H1 (cell line): ENCODE results near the gene PRKAR2B. TPM values are rescaled to one million over a fixed set of nuclear protein-coding genes. Genes with fewer than 3 reads are reported as not detected.

Source experiments
- CTCF ChIA-PET: fragments of 300-600 bp; sonication (Branson Sonifier 250); formaldehyde crosslinking; loops from one replicate; lab custom pipeline; 2021; ENCODE audit not compliant: partially characterized antibody; lab: Charles Lee
- POLR2A ChIA-PET: fragments of 300-600 bp; sonication (Branson Sonifier 250); formaldehyde crosslinking; loops from one replicate; lab custom pipeline; 2021; ENCODE audit warnings: inconsistent platforms; ENCODE audit not compliant: partially characterized antibody; lab: Charles Lee
- DNase-seq, 2 experiments: peaks; one replicate each; pipeline versions ENCODE4 v3.0.0 to v3.0.0-alpha.2; 2010 to 2022; ENCODE audit warnings: low spot score in 2 of 2, low read depth in 1 of 2, mixed read lengths in 1 of 2
- FAIRE-seq: peaks from 2 replicates; lab custom pipeline; 2011; peaks lifted over from hg19 to GRCh38; lab: Jason Lieb, UNC
- H2AFZ ChIP-seq: 2 replicates; pipeline ENCODE4 v1.8.1; 2012; ENCODE audit warnings: low read length, inconsistent platforms
- H2AK5ac ChIP-seq: 2 replicates; pipeline ENCODE4 v1.6.1; 2013; ENCODE audit warnings: low read depth, low read length
- H2BK120ac ChIP-seq: replicated peaks from 2 replicates; pipeline ENCODE3; 2013; ENCODE audit warnings: low read depth, low read length, inconsistent platforms
- H2BK12ac ChIP-seq: 2 replicates; pipeline ENCODE4 v1.6.1; 2013; ENCODE audit warnings: low read depth, low read length
- H2BK15ac ChIP-seq: 2 replicates; pipeline ENCODE4 v1.6.1; 2013; ENCODE audit warnings: low read length
- H2BK20ac ChIP-seq: 2 replicates; pipeline ENCODE4 v1.6.1; 2013; ENCODE audit warnings: low read length
- H2BK5ac ChIP-seq: 2 replicates; pipeline ENCODE4 v1.6.1; 2013; ENCODE audit warnings: low read depth, low read length
- H3K14ac ChIP-seq: 2 replicates; pipeline ENCODE4 v1.6.1; 2013; ENCODE audit warnings: inconsistent platforms; ENCODE audit not compliant: insufficient read length
- H3K18ac ChIP-seq: 2 replicates; pipeline ENCODE4 v1.6.1; 2013; ENCODE audit warnings: low read length; ENCODE audit errors: extremely low read depth
- H3K23ac ChIP-seq: 2 replicates; pipeline ENCODE4 v1.6.1; 2013; ENCODE audit warnings: inconsistent platforms; ENCODE audit not compliant: insufficient read length
- H3K23me2 ChIP-seq: 2 replicates; pipeline ENCODE4 v1.6.1; 2013; ENCODE audit warnings: low read depth, low read length
- H3K27ac ChIP-seq: 2 replicates; pipeline ENCODE4 v1.6.1; 2011; ENCODE audit warnings: low read depth, low read length, inconsistent platforms
- H3K27me3 ChIP-seq, 4 experiments: replicated peaks in 1 of 4; 1 replicate in 1 of 4; 2 replicates in 3 of 4; pipeline versions ENCODE4 v1.6.1 to v1.8.1; 2011 to 2013; ENCODE audit warnings: low read length in 3 of 4, mild to moderate bottlenecking in 3 of 4, inconsistent platforms in 2 of 4, mixed read lengths in 2 of 4, moderate library complexity in 1 of 4; ENCODE audit not compliant: control insufficient read depth in 3 of 4, insufficient read depth in 3 of 4; ENCODE audit errors: extremely low read depth in 1 of 4
- H3K36me3 ChIP-seq, 4 experiments: 2 replicates each; pipeline versions ENCODE4 v1.6.1 to v1.8.1; 2011 to 2013; ENCODE audit warnings: mild to moderate bottlenecking in 4 of 4, low read length in 3 of 4, moderate library complexity in 2 of 4, control low read depth in 1 of 4, inconsistent platforms in 1 of 4; ENCODE audit not compliant: insufficient read depth in 4 of 4, control insufficient read depth in 2 of 4
- H3K4ac ChIP-seq: replicated peaks from 2 replicates; pipeline ENCODE3; 2013; ENCODE audit warnings: low read length, low read depth, mixed read lengths, inconsistent platforms; ENCODE audit not compliant: insufficient read length
- H3K4me1 ChIP-seq, 4 experiments: replicated peaks in 1 of 4; 1 replicate in 1 of 4; 2 replicates in 3 of 4; pipeline versions ENCODE4 v1.6.1 to v1.8.1; 2011 to 2013; ENCODE audit warnings: low read length in 3 of 4, inconsistent platforms in 2 of 4, mixed read lengths in 1 of 4; ENCODE audit not compliant: insufficient read depth in 4 of 4, control insufficient read depth in 3 of 4
- H3K4me2 ChIP-seq, 2 experiments: 2 replicates each; pipeline versions ENCODE4 v1.6.1 to v1.8.1; 2011 to 2013; ENCODE audit warnings: low read depth in 2 of 2, low read length in 2 of 2, control low read depth in 1 of 2, inconsistent platforms in 1 of 2, mild to moderate bottlenecking in 1 of 2; ENCODE audit not compliant: insufficient read depth in 1 of 2
- H3K4me3 ChIP-seq, 4 experiments: fragments of 200-600, 300-600 bp in 1 of 4; sonication (generic), shearing (Covaris generic), sonication (Bioruptor Twin) in 1 of 4; 2 replicates each; pipeline versions ENCODE4 v1.5.1 to v1.8.1; 2011 to 2016; ENCODE audit warnings: low read length in 4 of 4, low read depth in 3 of 4, control low read depth in 2 of 4, inconsistent platforms in 2 of 4, mild to moderate bottlenecking in 2 of 4, mixed read lengths in 1 of 4, moderate library complexity in 1 of 4; ENCODE audit not compliant: insufficient read depth in 2 of 4; ENCODE audit errors: extremely low read depth in 1 of 4
- H3K56ac ChIP-seq: replicated peaks from 2 replicates; pipeline ENCODE3; 2013; ENCODE audit warnings: low read depth, mild to moderate bottlenecking, mixed read lengths, low read length, inconsistent platforms; ENCODE audit not compliant: insufficient read length
- H3K79me1 ChIP-seq: 2 replicates; pipeline ENCODE4 v1.6.1; 2013; ENCODE audit warnings: low read depth, low read length, control low read depth
- H3K79me2 ChIP-seq, 2 experiments: 2 replicates each; pipeline versions ENCODE4 v1.6.1 to v1.8.1; 2012 to 2013; ENCODE audit warnings: low read length in 2 of 2, mild to moderate bottlenecking in 2 of 2, inconsistent platforms in 1 of 2; ENCODE audit not compliant: insufficient read depth in 2 of 2, control insufficient read depth in 1 of 2
- H3K9ac ChIP-seq, 4 experiments: replicated peaks in 1 of 4; 1 replicate in 1 of 4; 2 replicates in 3 of 4; pipeline versions ENCODE4 v1.6.1 to v1.8.1; 2011 to 2013; ENCODE audit warnings: low read depth in 3 of 4, low read length in 3 of 4, control low read depth in 2 of 4, mild to moderate bottlenecking in 2 of 4, moderate library complexity in 2 of 4, inconsistent platforms in 1 of 4; ENCODE audit errors: extremely low read depth in 1 of 4
- H3K9me3 ChIP-seq, 2 experiments: 2 replicates each; pipeline versions ENCODE4 v1.6.1 to v1.8.1; 2012 to 2013; ENCODE audit warnings: mild to moderate bottlenecking in 2 of 2, moderate library complexity in 2 of 2, control low read depth in 1 of 2, inconsistent platforms in 1 of 2, low read depth in 1 of 2, low read length in 1 of 2, mixed read lengths in 1 of 2; ENCODE audit not compliant: insufficient read depth in 2 of 2
- H4K20me1 ChIP-seq, 2 experiments: replicated peaks in 1 of 2; 2 replicates each; pipeline versions ENCODE3 to v1.8.1; 2011 to 2013; ENCODE audit warnings: inconsistent platforms in 2 of 2, low read length in 2 of 2, mild to moderate bottlenecking in 1 of 2; ENCODE audit not compliant: insufficient read depth in 2 of 2, control insufficient read depth in 1 of 2
- H4K5ac ChIP-seq: 2 replicates; pipeline ENCODE4 v1.6.1; 2013; ENCODE audit warnings: low read length, low read depth, mixed read lengths, inconsistent platforms; ENCODE audit not compliant: insufficient read length
- H4K8ac ChIP-seq: 2 replicates; pipeline ENCODE4 v1.8.0; 2013; ENCODE audit warnings: mild to moderate bottlenecking, moderate library complexity, low read length, inconsistent platforms; ENCODE audit not compliant: insufficient read depth; ENCODE audit errors: extremely low read depth
- H4K91ac ChIP-seq: replicated peaks from 2 replicates; pipeline ENCODE3; 2013; ENCODE audit warnings: low read length, mixed read lengths, inconsistent platforms; ENCODE audit not compliant: insufficient read length
- BCL11A ChIP-seq, 2 experiments: IDR thresholded peaks; one replicate each; pipeline ENCODE4 v1.6.1; 2011; ENCODE audit warnings: low read depth in 2 of 2, low read length in 2 of 2, mild to moderate bottlenecking in 2 of 2
- CBX8 ChIP-seq: fragments of 300-800, 300-1000 bp; sonication (generic); IDR thresholded peaks from 2 replicates; pipeline ENCODE4 v1.7.1; 2016; ENCODE audit warnings: low read depth, low read length, borderline replicate concordance
- CTBP2 ChIP-seq: IDR thresholded peaks from 2 replicates; pipeline ENCODE4 v1.7.0; 2011; ENCODE audit warnings: borderline replicate concordance, mild to moderate bottlenecking, moderate library complexity, mixed read lengths, low read length; ENCODE audit not compliant: insufficient read depth, insufficient read length
- CTCF ChIP-seq, 3 experiments: IDR thresholded peaks; 1 replicate in 2 of 3; 2 replicates in 1 of 3; pipeline versions ENCODE4 v1.5.1 to v1.6.1; 2011; ENCODE audit warnings: low read length in 3 of 3, mild to moderate bottlenecking in 3 of 3, inconsistent platforms in 2 of 3, low read depth in 1 of 3, moderate library complexity in 1 of 3; ENCODE audit not compliant: insufficient read depth in 1 of 3; ENCODE audit errors: control extremely low read depth in 1 of 3
- EGR1 ChIP-seq: IDR thresholded peaks from 2 replicates; pipeline ENCODE4 v1.6.1; 2011; ENCODE audit warnings: low read depth, low read length, borderline replicate concordance
- EP300 ChIP-seq, 2 experiments: IDR thresholded peaks; 1 replicate in 1 of 2; 2 replicates in 1 of 2; pipeline ENCODE4 v1.6.1; 2011 to 2012; ENCODE audit warnings: low read depth in 2 of 2, low read length in 2 of 2, mild to moderate bottlenecking in 2 of 2, borderline replicate concordance in 1 of 2, inconsistent platforms in 1 of 2, moderate library complexity in 1 of 2
- FOSL1 ChIP-seq: IDR thresholded peaks from 2 replicates; pipeline ENCODE4 v1.6.1; 2011; ENCODE audit warnings: mild to moderate bottlenecking, low read depth, low read length, moderate library complexity; ENCODE audit not compliant: insufficient read depth
- JUN ChIP-seq: IDR thresholded peaks from 2 replicates; pipeline ENCODE4 v1.6.1; 2011; ENCODE audit warnings: low read depth, mild to moderate bottlenecking, improper control_type of control experiment, low read length
- TEAD4 ChIP-seq: IDR thresholded peaks from 2 replicates; pipeline ENCODE4 v1.6.1; 2012; ENCODE audit warnings: low read depth, low read length, inconsistent platforms, mixed read lengths
- WGBS, 2 experiments: shearing (Covaris generic) in 1 of 2; methylation state at CpG; one replicate each; pipeline versions ENCODE4 v1.1.6 to v1.1.7; 2013 to 2015; ENCODE audit warnings: low lambda C conversion rate in 2 of 2, mixed read lengths in 2 of 2, inconsistent platforms in 1 of 2, low coverage in 1 of 2, missing lambda C conversion rate in 1 of 2; ENCODE audit not compliant: insufficient replicate concordance in 2 of 2, insufficient coverage in 1 of 2, insufficient read length in 1 of 2; ENCODE audit errors: extremely low coverage in 1 of 2, missing lambda C conversion rate in 1 of 2; 5-methylcytosine and 5-hydroxymethylcytosine counted together
- polyA plus RNA-seq, 7 experiments: library from polyadenylated mRNA; depleted of rRNA in 3 of 7; stranded (reverse) in 5 of 7; unstranded in 2 of 7; fragments of >200 nt in 5 of 7; fragments of 200-250 nt in 2 of 7; gene quantifications; 1 replicate in 5 of 7; 2 replicates in 1 of 7; 4 replicates in 1 of 7; pipeline versions ENCODE4 v1.2.1 to v1.2.3, GENCODE V29; 2011 to 2013; ENCODE audit warnings: missing spikeins in 2 of 7, mixed read lengths in 2 of 7
- total RNA-seq: library from RNA; stranded (reverse); fragmentation: NEBNext Ultra II Directional; extraction: Animal tissue kit (Norgen Biotek cat#: 25700); gene quantifications from 2 replicates; pipeline ENCODE4 v1.2.1, GENCODE V29; 2021
- TF ChIP-seq, protein P1 (sequence below): IDR thresholded peaks from 2 replicates; pipeline ENCODE4 v1.6.1; 2011; ENCODE audit warnings: low read length, improper control_type of control experiment

The PRKAR2B gene
- total and polyA plus RNA-seq, 2 of the 8 experiments (the other 6 are each of a cell fraction or from before 2014, with no cell fraction given) = 10.4 to 37.0 TPM

DNA sequence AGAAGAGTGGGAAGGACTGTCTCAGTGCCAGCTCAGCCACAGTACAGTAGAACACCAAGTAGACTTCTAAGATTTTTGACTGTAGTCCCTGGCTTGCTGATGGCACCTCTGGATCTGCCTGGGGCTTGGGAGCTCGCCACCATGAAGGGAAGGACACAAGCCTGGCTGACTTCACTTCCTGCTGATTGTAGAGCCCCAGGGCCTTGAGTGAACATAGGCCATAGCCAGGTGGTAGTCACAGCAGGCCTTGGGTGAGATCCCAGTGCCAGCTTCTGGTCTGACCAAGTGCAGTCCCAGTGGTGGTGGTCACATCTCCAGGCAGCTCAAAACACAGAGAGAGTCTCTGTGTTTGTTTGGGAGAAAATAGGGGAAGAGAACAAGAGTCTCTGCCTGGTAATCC lies 66.7 kb downstream of the PRKAR2B start:
- Histone ChIP-seq H3K79me2 (no peaks in the 10 kb centered on the region), H3K36me3 (no peaks in the 10 kb centered on the region), H3K4me1 (no peaks in the 10 kb centered on the region; a peak in 1 of 7 replicates), H4K20me1 (no peaks in the 10 kb centered on the region), H3K9me3 (no peaks in the 10 kb centered on the region), H2AK5ac (no peak overlapping the region), H2BK5ac (no peak overlapping the region), H2AFZ (no peak overlapping the region), H3K56ac (no peak overlapping the region), H2BK15ac (no peak overlapping the region), H4K91ac (no peak overlapping the region), H3K4me3 (no peak overlapping the region), H3K14ac (no peak overlapping the region), H3K4ac (no peak overlapping the region), H4K5ac (no peak overlapping the region), H2BK12ac (no peak overlapping the region), H3K79me1 (no peaks in the 10 kb centered on the region), H3K18ac (no peak overlapping the region), H3K9ac (no peak overlapping the region), H3K23me2 (no peaks in the 10 kb centered on the region), H3K27ac (no peak overlapping the region), H2BK120ac (no peak overlapping the region), H2BK20ac (no peak overlapping the region), H4K8ac (no peak overlapping the region), H3K4me2 (no peak overlapping the region), H3K23ac (no peak overlapping the region), H3K27me3 (no peaks in the 10 kb centered on the region)
- 94% methylated on average over 1 of the region's 1 CpG; no CpG with 5 or more reads in 1 of the 2 experiments for WGBS, 2 experiments
- FAIRE-seq = no peak
- no peak for DNase-seq
- POLR2A ChIA-PET = no interaction called here
- CTCF ChIA-PET = interaction anchor here (1.2 kb wide), 1 partner anchor 8 kb away, joined by 4 read pairs; no protein-coding TSS in a partner anchor
- TF ChIP-seq FOSL1 (no peak), EGR1 (no peak), CTBP2 (no peak), CTCF (IDR thresholded peaks at IDR 0.05; ENCODE audit: control extremely low read depth in 1 of 3, insufficient read depth in 1 of 3, low read depth in 1 of 3, low read length in 3 of 3) (no peak), JUN (no peak), BCL11A (IDR thresholded peaks at IDR 0.05; ENCODE audit: low read depth in 2 of 2, low read length in 2 of 2) (no peak), TEAD4 (no peak), EP300 (IDR thresholded peaks at IDR 0.05; ENCODE audit: borderline replicate concordance in 1 of 2, low read depth in 2 of 2, low read length in 2 of 2) (no peak), CBX8 (no peak)
- TF ChIP-seq, protein P1, sequence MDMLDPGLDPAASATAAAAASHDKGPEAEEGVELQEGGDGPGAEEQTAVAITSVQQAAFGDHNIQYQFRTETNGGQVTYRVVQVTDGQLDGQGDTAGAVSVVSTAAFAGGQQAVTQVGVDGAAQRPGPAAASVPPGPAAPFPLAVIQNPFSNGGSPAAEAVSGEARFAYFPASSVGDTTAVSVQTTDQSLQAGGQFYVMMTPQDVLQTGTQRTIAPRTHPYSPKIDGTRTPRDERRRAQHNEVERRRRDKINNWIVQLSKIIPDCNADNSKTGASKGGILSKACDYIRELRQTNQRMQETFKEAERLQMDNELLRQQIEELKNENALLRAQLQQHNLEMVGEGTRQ = no peak
